ENCODE data around the gene ZSWIM5.
"Not testable (repeated sequence)": the region's sequence is repeated elsewhere in the genome, so short reads cannot be mapped to it uniquely, and the experiment has no call there.

Gene ZSWIM5

DNA sequence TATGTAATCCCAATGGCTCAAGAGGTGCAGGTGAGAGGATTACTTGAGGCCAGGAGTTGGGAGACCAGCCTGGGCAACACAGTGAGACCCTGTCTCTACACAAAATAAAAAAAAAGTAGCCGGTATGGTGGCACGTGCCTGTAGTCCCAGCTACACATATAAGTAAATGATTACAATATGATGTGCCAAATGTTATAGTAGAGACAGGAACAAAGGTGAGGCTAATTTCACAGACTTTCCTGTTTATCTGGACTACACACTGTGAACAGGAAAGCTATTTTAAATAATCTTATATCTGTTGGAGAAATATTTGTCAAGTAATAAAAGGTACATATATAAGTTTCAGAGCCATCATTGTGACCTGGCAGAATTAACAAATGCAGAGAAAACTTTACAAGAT lies 116.7 kb downstream of the ZSWIM5 start:
- no peak for DNase-seq (ENCODE audit: low spot score)

DNA sequence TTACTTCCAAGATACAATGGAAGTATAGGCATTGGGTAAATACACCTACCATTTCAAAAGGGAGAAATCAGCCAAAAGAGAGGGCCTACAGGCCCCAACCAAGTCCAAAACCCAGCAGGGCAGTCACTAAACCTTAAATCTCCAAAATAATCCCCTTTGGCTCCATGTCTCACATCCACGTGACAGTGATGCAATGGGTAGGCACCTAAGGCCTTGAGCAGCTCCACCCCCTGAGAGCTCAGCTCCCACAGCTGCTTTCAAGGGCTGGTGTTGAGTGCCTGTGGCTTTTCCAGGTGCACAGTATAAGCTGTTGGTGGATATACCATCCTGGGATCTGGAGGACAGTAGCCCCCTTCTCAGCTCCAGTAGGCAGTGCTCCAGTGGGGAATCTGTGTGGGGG lies 121.8 kb downstream of the ZSWIM5 start:
- DNase-seq (ENCODE audit: low spot score): no peak

DNA sequence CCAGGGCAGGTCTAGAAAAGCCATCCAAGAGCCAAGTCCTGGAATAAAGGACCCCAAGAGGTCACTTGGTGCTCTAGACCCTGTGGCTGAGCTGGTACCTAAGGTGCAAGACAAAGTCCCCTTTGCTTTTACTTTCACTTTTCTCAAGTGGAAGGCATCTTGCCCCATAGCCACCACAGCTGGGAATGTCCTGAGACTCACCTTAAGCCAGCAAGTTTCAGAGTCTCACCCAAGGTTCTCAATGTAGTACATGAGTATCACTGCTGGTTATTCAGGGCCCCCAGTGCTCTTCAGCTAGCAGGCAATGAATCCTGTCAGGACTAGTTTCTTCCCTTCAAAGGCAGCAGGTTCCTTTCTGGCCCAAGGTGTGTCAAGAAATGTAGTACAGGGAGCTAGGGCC lies 126.9 kb downstream of the ZSWIM5 start:
- DNase-seq (ENCODE audit: low spot score): no peak

DNA sequence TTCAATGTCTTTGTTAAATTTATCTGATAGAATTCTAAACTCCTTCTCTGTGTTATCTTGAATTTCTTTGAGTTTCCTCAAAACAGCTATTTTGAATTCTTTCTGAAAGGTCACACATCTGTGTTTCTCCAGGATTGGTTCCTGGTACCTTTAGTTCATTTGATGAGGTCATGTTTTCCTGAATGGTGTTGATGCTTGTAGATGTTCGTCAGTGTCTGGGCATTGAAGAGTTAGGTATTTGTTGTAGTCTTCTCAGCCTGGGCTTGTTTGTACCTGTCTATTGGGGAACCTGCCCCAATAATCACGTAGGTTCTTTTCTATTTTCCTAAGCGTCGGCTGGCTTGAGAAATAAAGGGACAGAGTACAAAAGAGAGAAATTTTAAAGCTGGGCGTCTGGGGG lies 129.4 kb downstream of the ZSWIM5 start:
- not testable (repeated sequence) for DNase-seq (ENCODE audit: low spot score)

DNA sequence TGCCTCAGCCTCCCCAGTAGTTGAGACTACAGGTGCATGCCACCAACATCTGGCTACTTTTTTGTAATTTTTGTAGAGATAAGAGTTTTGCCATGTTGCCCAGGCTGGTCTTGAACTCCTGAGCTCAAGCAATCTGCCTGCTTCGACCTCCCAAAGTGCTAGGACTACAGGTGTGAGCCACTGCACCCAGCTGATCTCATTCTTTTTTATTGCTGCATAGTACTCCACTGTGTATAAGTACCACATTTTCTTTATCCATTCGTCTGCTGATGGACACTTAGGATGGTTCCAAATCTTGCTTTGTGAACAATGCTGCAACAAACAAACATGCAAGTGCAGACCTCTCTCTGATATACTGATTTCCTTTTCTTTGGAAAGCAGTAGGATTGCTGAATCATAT lies 134.8 kb downstream of the ZSWIM5 start:
- no peak for DNase-seq (ENCODE audit: low spot score)

DNA sequence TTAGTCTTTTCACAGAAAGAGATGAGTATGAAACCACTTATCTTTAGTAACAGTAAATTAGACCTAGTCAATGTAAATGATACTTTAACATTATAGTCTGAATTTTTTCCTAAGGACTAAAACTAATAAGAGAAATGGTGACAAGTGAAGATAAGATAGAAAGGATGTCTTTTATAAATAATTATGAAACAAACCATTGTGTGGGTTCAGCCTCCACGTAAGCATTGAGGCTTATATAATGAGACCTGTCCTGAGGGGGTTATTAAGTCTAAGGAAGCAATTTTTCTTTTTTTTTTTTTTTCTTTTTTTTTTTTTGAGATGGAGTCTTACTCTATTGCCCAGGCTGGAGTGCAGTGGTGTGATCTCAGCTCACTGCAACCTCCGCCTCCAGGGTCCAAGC lies 138.6 kb downstream of the ZSWIM5 start:
- no peak for DNase-seq (ENCODE audit: low spot score)

DNA sequence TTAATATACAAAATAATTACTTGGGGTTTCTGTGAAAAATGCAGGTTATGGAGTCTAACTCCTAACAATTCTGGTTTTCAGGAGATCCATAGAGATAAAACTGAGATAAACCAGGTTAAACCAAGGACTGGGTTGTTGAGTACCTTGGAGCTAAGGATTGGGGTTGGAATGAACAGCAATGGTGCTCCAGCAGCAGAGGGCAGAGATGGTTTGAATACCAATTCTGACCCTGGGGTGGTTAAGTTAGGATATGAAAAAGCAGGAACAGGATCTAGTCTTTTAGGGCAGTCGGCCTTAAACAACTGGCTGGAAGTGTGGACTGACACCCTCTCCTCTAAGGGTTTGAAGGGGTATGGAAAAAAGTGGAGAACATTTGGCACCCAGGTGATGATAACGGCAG lies 141.3 kb downstream of the ZSWIM5 start:
- no peak for DNase-seq (ENCODE audit: low spot score)

DNA sequence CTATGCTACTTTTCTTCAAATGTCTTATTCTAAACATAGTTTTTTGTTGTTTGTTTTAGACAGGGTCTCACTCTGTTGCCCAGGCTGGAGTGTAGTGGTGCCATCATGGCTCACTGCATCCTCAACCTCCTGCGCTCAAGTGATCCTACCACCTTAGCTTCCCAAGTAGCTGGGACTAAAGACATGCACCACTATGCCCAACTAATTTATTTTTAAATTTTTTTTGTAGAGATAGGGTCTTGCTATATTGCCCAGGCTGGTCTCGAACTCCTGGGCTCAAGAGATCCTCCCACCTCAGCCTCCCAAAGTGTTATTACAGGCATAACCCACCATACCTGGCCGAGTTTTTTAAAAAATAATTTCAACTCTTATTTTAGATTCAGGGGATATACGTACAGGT lies 143.9 kb downstream of the ZSWIM5 start:
- DNase-seq (ENCODE audit: low spot score): not testable (repeated sequence)

DNA sequence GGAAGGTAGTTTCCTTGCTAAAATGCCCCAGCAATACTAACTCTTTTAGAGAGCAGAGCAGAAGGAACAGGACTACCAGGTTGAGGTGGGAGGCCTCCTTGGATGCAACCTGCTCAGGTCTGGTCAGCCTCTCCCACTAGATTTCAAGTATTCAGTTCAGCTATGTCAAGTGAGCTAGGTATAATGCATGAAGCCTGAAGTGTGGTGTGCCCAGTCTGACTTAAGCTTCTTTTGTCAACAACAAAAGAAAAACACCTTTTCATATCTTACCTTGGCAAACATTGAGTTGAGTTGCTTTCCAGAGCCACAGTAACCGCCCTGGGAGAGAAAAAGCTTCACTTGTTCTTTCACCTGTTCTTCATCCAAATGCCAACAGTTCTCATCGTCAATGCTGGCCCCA lies 146.6 kb downstream of the ZSWIM5 start:
- DNase-seq (ENCODE audit: low spot score): no peak

DNA sequence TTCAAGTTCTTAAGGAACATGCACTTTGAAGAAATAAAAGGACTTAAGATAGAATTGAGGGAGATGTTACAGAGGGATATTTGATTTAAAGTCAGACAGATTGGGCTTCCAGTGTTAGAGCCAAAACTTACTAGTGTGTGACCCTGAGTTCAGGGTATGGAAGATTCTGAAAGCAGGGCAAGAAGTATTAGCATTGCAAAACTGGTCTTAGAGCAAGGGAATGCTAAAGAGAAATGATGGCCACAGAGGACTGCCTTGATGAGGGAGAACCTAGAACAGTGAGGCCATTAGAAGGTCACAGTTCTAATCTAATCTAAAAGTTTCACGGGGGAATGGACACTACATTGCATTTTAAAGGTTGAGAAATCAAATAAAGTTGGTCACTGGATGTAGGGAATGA lies 148.9 kb downstream of the ZSWIM5 start:
- DNase-seq (ENCODE audit: low spot score): no peak

DNA sequence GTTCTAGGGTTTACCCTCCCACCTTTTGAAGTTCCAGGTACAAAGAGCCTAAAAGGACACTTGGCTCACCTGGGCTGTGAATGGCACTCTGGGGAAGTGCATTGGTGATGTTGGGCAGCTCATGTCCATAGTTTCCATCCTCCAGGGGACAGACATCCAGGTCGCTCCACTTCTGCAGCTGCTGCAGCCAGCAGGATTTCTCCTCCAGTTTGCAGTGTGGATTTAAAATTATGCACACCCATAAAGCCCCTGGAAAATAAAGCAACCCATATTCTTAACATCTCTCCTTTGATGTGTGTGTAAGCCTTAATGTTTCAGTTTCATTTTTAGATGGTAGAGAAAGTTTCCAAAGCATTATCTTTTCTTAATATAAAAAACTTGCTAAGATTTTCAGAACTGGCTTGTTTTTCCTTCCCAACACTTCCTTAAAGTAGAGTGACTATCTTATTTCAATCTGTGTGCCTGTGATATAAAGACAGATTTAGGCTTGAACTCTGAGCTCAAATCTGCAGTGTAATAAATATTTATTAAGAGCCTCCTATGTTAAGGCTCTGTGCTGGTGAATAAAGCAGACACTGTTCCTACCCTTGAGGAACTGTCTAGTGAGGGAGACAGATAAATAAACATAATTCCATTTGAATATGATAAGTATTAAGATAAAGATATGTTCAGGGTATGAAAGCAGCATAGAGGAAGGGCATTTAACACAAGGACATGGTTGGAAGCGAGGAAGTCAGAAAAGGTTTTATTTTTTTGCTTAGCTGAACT lies 155.2 kb downstream of the ZSWIM5 start:
- no peak for DNase-seq (ENCODE audit: low spot score)

DNA sequence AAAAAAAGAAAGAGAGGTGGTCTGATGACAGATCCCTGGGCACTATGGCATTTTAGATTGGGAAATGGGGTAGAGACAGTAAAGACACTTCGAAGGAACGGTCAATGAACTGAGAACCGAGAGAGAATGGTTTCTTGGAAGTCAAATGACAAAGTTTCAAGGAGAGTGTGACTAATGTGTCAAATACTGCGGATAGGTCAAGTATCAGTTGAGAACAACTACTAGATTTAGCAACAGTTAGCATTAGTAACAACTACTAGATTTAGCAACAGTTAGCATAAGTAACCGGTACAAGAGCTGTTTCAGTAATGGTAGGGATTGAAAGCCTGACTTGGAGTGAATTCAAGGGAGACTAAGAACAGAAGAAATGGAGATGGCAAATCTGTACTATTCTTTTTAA lies 159.4 kb downstream of the ZSWIM5 start:
- no peak for DNase-seq (ENCODE audit: low spot score)

DNA sequence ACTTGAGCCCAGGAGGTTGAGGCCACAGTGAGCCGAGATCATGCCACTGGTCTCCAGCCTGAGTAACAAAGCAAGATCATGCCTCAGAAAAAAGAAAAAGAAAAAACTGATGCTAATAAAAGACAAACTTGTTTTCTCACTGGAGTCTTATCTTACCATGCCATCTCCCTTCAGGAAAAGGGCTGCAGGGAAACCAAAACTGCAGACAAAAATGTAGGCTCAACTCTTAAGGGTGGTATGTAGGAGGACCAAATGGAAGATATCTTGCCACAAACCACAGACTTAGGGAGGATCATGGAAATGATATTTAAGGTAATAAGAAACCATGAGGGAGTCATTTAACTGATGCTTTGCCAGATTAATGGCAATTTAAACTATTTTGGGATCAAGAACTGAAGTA lies 161.5 kb downstream of the ZSWIM5 start:
- DNase-seq (ENCODE audit: low spot score): no peak

DNA sequence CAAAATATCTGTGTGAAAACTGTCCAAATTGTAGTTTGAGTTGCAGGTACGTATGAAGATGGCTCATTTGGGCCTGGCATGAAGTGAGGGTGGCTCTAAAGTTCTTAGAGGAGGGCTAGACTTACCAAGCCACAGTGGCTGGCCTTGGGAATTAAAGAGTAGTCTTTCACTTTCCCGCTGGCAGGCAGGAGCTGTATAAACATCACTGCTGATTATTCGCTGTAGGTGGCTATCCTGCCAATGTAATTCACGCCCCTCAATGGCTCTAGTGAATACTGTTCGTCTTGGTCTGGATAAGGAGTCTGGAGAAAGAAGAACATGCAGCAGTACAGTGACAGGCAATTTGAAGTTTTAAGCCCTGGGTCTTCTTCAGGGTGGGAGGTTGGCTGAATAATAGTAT lies 163.3 kb downstream of the ZSWIM5 start:
- DNase-seq (ENCODE audit: low spot score): no peak

DNA sequence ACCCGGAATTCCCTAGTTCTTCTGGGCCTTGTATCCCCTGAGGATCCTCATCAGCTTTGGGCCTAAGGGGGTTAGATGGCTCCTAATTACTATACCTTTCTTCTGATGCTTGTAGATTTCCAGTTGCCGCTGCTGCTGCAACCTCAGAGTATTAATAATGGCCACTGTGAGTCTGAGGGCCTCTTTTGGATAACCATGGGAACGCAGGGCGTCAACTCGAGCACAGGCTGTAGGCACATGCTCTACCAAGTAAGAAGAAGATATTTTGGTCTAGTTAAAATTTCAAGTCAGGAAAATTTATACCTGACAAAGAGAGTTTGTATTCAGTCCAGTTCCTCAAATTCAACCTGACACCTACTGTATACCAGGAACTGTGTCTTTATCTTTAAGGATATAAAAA lies 166.1 kb downstream of the ZSWIM5 start:
- DNase-seq (ENCODE audit: low spot score): no peak

DNA sequence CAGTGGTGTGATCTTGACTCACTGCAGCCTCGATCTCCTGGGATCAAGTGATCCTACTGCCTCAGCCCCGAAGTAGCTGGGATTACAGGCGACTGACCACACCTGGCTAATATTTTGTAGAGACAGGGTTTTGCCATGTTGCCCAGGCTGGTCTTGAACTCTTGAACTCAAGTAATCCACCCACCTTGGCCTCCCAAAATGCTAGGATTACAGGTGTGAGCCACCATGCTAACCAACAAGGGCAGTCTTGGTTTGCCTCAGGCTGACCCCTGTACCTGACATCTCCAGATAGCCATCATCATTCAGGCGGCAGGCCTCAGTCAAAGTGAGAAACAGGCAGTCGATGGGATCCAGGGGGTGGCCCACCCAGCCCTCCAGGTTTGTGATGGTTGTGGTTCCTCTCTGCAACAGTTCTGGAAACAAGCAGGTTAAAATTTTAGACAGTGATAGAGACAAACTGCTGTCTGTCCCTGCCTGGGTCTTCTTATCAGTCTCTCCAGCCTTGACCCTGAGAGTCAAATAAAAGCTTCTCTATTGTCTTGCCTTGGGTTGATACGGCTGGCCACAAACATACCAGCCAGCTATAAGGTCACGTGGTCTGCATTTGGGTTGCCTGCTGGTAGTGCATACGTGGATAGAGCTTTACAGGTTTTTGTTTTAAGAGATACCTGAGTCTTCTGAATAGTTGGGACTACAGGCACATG lies 167.6 kb downstream of the ZSWIM5 start:
- no peak for DNase-seq (ENCODE audit: low spot score)

DNA sequence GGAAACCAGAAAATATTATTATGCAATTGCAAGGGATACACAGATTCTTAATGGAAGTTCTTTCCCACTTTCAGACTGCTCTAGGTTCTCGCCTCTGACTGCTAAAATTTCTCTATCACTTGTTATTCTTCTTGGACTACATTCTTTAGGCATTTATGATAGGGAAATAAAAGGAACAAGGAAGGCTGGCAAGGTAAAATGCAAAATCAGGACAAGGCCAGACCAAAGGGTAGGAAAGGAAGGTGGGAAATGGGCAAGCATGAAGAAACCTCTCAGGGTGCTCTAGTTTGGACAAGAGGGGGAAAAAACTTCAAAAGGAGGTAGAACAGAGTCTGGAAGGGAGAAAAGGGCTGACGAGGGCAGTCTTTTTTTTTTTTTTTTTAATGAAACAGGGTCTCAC lies 168.2 kb downstream of the ZSWIM5 start:
- DNase-seq (ENCODE audit: low spot score): no peak

DNA sequence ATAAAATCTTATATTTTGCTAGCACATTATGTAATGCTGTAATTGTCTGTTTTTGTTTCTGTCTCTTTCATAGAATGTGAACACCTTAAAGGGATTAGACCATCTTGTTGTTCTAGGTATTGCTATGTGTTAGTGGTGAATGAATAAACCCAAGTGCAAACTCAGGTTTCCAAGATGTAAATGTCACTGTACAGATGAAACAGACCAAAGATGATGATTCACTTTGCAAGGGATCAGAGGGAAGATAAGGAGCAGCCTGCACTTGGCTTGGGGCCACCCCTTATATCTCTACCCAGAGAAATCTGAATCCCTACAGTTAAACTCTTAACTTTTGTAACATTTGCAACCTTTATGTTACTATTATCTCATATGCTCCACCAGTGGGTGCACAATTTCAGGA lies 168.9 kb downstream of the ZSWIM5 start:
- DNase-seq (ENCODE audit: low spot score): no peak

DNA sequence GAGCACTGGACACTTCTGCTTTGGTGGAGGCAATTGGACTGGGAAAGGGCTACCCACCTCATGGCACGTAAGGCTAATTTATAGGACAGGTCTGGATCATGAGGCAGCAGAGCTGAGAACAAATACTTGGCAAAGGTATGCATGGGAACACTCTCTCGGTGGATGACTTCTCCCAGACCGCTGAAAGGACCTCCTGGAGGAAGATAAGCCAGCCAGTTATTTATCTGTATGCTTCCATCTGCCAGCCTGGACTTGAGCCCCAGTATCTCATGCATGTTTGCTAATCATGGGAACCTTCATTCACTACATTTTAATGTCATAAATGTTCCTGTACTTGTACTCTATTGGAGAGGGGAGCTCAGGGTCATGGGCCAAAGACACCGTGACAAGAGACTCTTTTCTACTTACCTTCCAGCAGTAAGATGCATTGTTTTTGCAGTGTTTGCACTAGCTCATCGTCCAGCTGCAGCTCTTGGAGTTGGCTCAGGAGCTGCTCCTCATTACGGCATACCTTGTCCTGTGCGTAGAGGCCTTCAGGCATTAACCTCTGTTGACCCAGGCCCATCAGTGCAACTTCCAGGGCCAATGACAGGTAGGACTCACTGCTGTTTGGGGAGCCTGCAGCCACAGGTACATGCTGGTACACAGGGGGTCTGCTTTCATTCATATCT lies 170.6 kb downstream of the ZSWIM5 start:
- DNase-seq (ENCODE audit: low spot score): no peak

DNA sequence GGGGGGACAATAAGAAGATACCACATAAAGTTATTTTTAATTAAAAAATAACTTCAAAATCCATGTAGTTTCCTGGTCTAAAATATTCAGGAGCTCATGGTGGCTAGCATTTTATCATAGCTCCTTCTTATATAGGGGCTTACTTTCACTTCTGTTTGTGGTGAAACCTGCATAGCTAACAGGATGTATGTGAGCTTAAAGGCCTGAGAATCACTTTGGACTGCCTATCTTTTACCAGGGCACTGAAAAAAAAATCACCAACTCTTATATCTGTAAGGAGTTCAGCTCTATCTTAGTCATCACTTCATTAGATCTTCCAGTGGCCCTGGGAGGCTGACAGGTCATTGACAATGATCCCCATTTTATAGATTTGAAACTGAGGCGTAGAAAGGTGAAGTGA lies 173.0 kb downstream of the ZSWIM5 start:
- DNase-seq (ENCODE audit: low spot score): no peak

DNA sequence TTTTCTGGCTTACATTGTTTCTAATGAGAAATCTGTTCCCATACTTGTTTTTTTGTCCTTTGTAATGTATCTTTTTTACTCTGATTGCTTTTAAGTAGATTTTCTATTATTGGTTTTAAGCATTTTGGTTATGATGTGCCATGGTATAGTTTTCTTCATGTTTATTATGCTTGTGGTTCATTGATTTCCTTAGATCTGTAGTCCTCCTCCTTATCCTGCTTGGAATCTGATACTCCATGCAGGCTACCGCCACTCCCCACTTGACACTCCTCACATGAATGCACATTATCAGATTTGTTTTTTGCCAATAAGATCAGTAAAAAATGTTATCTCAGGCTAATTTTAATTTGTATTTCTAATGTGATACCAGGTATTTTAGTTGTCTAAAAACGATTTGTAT lies 173.6 kb downstream of the ZSWIM5 start:
- DNase-seq (ENCODE audit: low spot score): no peak

DNA sequence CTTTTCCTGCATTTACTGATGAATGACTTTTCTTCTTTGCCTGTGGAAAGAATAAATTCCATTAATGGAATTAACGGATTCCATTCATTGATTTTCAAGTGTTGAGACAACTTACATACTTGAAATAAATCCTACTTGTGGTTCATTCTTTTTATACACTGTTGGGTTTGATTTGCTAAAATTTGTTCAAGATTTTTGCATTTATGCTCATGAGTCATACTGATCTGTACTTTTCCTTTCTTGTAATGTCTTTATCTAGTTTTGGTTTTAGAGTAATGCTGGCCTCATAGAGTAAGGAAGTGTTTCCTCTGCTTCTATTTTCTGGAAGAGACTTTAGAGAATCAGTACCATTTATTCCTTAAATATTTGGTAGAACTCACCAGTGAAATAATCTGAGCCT lies 180.0 kb downstream of the ZSWIM5 start:
- DNase-seq (ENCODE audit: low spot score): no peak

DNA sequence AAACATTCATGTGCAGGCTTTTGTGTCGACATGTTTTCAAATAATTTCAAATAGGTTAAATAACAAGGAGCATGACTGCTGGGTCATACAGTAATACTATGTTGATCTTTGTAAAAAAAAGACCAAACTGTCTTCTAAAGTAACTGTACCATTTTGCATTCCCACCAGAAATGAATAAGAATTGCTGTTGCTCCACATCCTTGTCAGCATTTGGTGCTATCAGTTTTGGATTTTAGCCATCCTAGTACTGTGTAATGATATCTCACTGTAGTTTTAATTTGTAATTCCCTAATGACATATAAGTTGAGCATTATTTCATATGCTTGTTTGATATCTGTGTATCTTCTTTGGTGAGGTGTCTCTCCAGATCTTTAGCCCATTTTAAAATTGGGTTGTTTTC lies 182.7 kb downstream of the ZSWIM5 start:
- DNase-seq (ENCODE audit: low spot score): no peak
